MM.1S (cell line): ENCODE data around the gene ETV6.

ENCODE experiments used
- DNase-seq: peaks from one replicate; pipeline ENCODE4 v3.0.0-alpha.2; 2015
- H2AFZ ChIP-seq: fragments of 300-600 bp; sonication (generic); 2 replicates; pipeline ENCODE4 v1.6.0; 2016; ENCODE audit warnings: antibody characterized with exemption, low read length
- H3F3A ChIP-seq: fragments of 300-600 bp; sonication (generic); 2 replicates; pipeline ENCODE4 v1.6.1; 2016; ENCODE audit warnings: mild to moderate bottlenecking, antibody characterized with exemption, low read length, moderate library complexity, mixed read lengths; ENCODE audit not compliant: insufficient read depth
- H3K27ac ChIP-seq: fragments of 300-600 bp; sonication (generic); 2 replicates; pipeline ENCODE4 v1.5.1; 2016; ENCODE audit warnings: mild to moderate bottlenecking, low read length
- H3K27me3 ChIP-seq: fragments of 300-600 bp; sonication (generic); replicated peaks from 2 replicates; pipeline ENCODE4 v1.6.0; 2016; ENCODE audit warnings: low read length; ENCODE audit not compliant: insufficient read depth
- H3K36me3 ChIP-seq: fragments of 300-600 bp; sonication (generic); replicated peaks from 2 replicates; pipeline ENCODE4 v1.6.1; 2016; ENCODE audit warnings: mild to moderate bottlenecking, low read length, mixed read lengths; ENCODE audit not compliant: insufficient read depth
- H3K4me1 ChIP-seq: fragments of 300-600 bp; sonication (generic); 2 replicates; pipeline ENCODE4 v1.6.1; 2016; ENCODE audit warnings: low read length, mixed read lengths
- H3K4me2 ChIP-seq: fragments of 300-600 bp; sonication (generic); 2 replicates; pipeline ENCODE4 v1.6.0; 2016; ENCODE audit warnings: low read depth, low read length
- H3K4me3 ChIP-seq: fragments of 300-600 bp; sonication (generic); 2 replicates; pipeline ENCODE4 v1.5.1; 2016; ENCODE audit warnings: low read length, mixed read lengths
- H3K79me2 ChIP-seq: fragments of 300-600 bp; sonication (generic); 2 replicates; pipeline ENCODE4 v1.6.1; 2016; ENCODE audit warnings: mixed run types, low read length, mixed read lengths
- H3K9ac ChIP-seq: fragments of 300-600 bp; sonication (generic); 2 replicates; pipeline ENCODE4 v1.6.1; 2016; ENCODE audit warnings: low read length, mixed read lengths
- H3K9me2 ChIP-seq: fragments of 300-600 bp; sonication (generic); replicated peaks from 2 replicates; pipeline ENCODE4 v1.6.1; 2016; ENCODE audit warnings: mild to moderate bottlenecking, low read length, mixed read lengths; ENCODE audit not compliant: insufficient read depth
- H3K9me3 ChIP-seq: fragments of 300-600 bp; sonication (generic); replicated peaks from 2 replicates; pipeline ENCODE4 v1.6.1; 2016; ENCODE audit warnings: mild to moderate bottlenecking, low read length, mixed read lengths; ENCODE audit not compliant: insufficient read depth
- H4K20me1 ChIP-seq: fragments of 300-600 bp; sonication (generic); 2 replicates; pipeline ENCODE4 v1.6.1; 2016; ENCODE audit warnings: mild to moderate bottlenecking, low read length, moderate library complexity, mixed read lengths; ENCODE audit not compliant: insufficient read depth
- CTCF ChIP-seq: fragments of 300-600 bp; sonication (generic); IDR thresholded peaks from 2 replicates; pipeline ENCODE4 v1.5.1; 2016; ENCODE audit warnings: antibody characterized with exemption, low read length, mixed read lengths
- EZH2 ChIP-seq: fragments of 300-600 bp; sonication (generic); optimal IDR thresholded peaks from 2 replicates; pipeline ENCODE3; 2017; ENCODE audit warnings: low read depth, mild to moderate bottlenecking, antibody characterized with exemption, low read length, mixed read lengths
- EZH2phosphoT487 ChIP-seq: fragments of 300-600 bp; sonication (generic); IDR thresholded peaks from 2 replicates; pipeline ENCODE4 v1.6.1; 2018; ENCODE audit warnings: antibody characterized with exemption, low read length

Gene ETV6

GRCh38 chr12:11776316-11776715 is 126.8 kb downstream of the ETV6 start:
- TF ChIP-seq CTCF (no peak), EZH2 (no peak), EZH2phosphoT487 (no peak)

DNA sequence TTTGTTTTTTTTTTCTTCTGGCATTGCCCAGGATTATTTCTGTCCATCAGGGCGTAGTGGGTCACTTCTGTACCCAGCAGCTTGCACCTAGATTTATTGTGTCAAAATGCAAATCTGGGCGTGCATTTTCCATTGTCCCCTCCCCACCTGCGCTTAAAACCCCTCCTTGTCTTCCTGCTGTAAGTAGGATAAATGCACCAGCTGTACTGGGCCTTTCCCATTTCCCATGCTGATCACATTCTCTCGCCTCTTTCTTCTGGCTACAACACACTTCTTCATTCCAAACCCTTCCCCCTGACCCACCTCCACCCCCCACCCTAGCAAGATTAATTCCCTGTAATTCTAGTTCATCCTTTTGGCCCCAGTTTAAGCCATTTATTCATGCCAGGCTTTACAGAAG is 128.0 kb downstream of the ETV6 start:
- H3K4me1 ChIP-seq: peaks cover 33% of the 10 kb centered on the region
- DNase-seq: no peak
- H2AFZ ChIP-seq: no peak overlapping the region
- H3K79me2 ChIP-seq: peaks cover 15% of the 10 kb centered on the region
- no peak for TF ChIP-seq EZH2phosphoT487
- no peak overlapping the region for H3K4me2 ChIP-seq
- peaks cover 23% of the 10 kb centered on the region for H3F3A ChIP-seq
- no peaks in the 10 kb centered on the region for H3K9me2 ChIP-seq
- H3K36me3 ChIP-seq: no peaks in the 10 kb centered on the region
- no peaks in the 10 kb centered on the region for H3K9me3 ChIP-seq
- H4K20me1 ChIP-seq: no peaks in the 10 kb centered on the region
- H3K9ac ChIP-seq: no peak overlapping the region
- no peak overlapping the region for H3K4me3 ChIP-seq
- no peak overlapping the region for H3K27ac ChIP-seq
- H3K27me3 ChIP-seq: no peaks in the 10 kb centered on the region

More at GRCh38 chr12:11776316-11776715, 126.8 kb downstream of the ETV6 start:
- H3K27me3 ChIP-seq: no peaks in the 10 kb centered on the region
- no peak overlapping the region for H3K9ac ChIP-seq
- H3K79me2 ChIP-seq: 0 out of 2 replicates have a peak, but pooled peaks cover 10% of the 10 kb centered on the region
- DNase-seq: no peak
- H3K36me3 ChIP-seq: no peaks in the 10 kb centered on the region
- no peak overlapping the region for H3K4me2 ChIP-seq
- no peaks in the 10 kb centered on the region for H3K9me3 ChIP-seq
- peaks cover 18% of the 10 kb centered on the region for H3F3A ChIP-seq
- no peaks in the 10 kb centered on the region for H3K9me2 ChIP-seq
- H3K4me3 ChIP-seq: no peak overlapping the region
- H3K27ac ChIP-seq: no peak overlapping the region
- no peaks in the 10 kb centered on the region for H4K20me1 ChIP-seq
- peaks cover 22% of the 10 kb centered on the region for H3K4me1 ChIP-seq
- no peak overlapping the region for H2AFZ ChIP-seq

- Histone ChIP-seq H3K27me3 (no peaks in the 10 kb centered on the region), H2AFZ (no peak overlapping the region), H3K36me3 (no peaks in the 10 kb centered on the region), H3K4me2 (no peak overlapping the region), H3F3A (peaks cover 23% of the 10 kb centered on the region), H3K9me3 (no peaks in the 10 kb centered on the region), H3K4me3 (no peak overlapping the region), H3K9ac (no peak overlapping the region), H3K9me2 (no peaks in the 10 kb centered on the region), H3K27ac (no peak overlapping the region), H3K4me1 (peaks cover 36% of the 10 kb centered on the region), H4K20me1 (no peaks in the 10 kb centered on the region), H3K79me2 (peaks cover 20% of the 10 kb centered on the region)
- no peak for DNase-seq
- TF ChIP-seq EZH2 (no peak), CTCF (no peak), EZH2phosphoT487 (no peak)
These were observed 128.5 kb downstream of the ETV6 start for GRCh38 chr12:11777962-11778361.

GRCh38 chr12:11778713-11779685 is 129.5 kb downstream of the ETV6 start:
- peaks cover 36% of the 10 kb centered on the region for H3K4me1 ChIP-seq
- no peaks in the 10 kb centered on the region for H3K9me3 ChIP-seq
- no peaks in the 10 kb centered on the region for H4K20me1 ChIP-seq
- no peak overlapping the region for H3K9ac ChIP-seq
- H3K27ac ChIP-seq: no peak overlapping the region
- no peaks in the 10 kb centered on the region for H3K27me3 ChIP-seq
- H2AFZ ChIP-seq: no peak overlapping the region
- DNase-seq: no peak
- no peak overlapping the region for H3K4me2 ChIP-seq
- peaks cover 29% of the 10 kb centered on the region for H3K79me2 ChIP-seq
- peaks cover 23% of the 10 kb centered on the region for H3F3A ChIP-seq
- H3K36me3 ChIP-seq: no peaks in the 10 kb centered on the region
- TF ChIP-seq EZH2phosphoT487 (no peak), EZH2 (no peak)
- H3K9me2 ChIP-seq: no peaks in the 10 kb centered on the region
- no peak overlapping the region for H3K4me3 ChIP-seq
